ENCODE results near the gene TMEM185B.

DNA sequence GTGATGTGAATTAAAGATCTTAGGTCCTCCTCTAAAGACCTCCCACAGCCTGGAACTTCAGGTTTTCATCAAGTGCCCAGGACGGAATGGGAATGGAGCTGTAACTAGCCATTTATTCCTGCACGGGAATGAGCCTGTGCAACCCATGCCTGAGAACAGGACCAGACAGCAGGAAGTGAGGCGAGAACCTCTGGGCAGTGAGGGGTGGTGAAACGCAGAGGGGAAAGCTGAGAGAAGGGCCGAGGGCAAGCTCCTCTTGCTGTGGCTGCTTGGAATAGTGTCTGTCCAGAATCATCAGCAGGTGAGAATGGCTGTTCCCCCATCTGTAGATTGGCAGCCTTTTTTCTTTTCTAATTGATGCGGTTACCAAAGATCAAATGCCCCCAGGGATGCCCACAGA lies 24.7 kb upstream of the TMEM185B start:
- TF ChIP-seq, protein P1, sequence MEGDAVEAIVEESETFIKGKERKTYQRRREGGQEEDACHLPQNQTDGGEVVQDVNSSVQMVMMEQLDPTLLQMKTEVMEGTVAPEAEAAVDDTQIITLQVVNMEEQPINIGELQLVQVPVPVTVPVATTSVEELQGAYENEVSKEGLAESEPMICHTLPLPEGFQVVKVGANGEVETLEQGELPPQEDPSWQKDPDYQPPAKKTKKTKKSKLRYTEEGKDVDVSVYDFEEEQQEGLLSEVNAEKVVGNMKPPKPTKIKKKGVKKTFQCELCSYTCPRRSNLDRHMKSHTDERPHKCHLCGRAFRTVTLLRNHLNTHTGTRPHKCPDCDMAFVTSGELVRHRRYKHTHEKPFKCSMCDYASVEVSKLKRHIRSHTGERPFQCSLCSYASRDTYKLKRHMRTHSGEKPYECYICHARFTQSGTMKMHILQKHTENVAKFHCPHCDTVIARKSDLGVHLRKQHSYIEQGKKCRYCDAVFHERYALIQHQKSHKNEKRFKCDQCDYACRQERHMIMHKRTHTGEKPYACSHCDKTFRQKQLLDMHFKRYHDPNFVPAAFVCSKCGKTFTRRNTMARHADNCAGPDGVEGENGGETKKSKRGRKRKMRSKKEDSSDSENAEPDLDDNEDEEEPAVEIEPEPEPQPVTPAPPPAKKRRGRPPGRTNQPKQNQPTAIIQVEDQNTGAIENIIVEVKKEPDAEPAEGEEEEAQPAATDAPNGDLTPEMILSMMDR (conservative IDR thresholded peaks at IDR 0.05 in 1 of 2, IDR thresholded peaks at IDR 0.05 in 1 of 2; ENCODE audit: low read depth in 1 of 2, low read length in 2 of 2): no peak
- no peak for TF ChIP-seq EZH2 (IDR thresholded peaks at IDR 0.05; ENCODE audit: low read length, missing control alignments)

Data from fibroblast of lung (primary cell).